Activated T-cell treated with anti-CD3 and anti-CD28 coated beads, Interleukin-2, amount 50 U/mL, for 48 hours (primary cell): ENCODE results near the gene PHF24.

ENCODE experiments used
- DNase-seq, 2 experiments: peaks; one replicate each; pipeline ENCODE4 v3.0.0-alpha.2; 2020

PHF24 gene

GRCh38 chr9:34984049-34984448, 26.0 kb downstream of the PHF24 start:
- no peak for DNase-seq

GRCh38 chr9:34985311-34985899, 27.3 kb downstream of the PHF24 start:
- DNase-seq, result peak; percentile 80 to 81

- DNase-seq, result peak; percentile 58 to 64
Measured at GRCh38 chr9:34986540-34987047, 28.5 kb downstream of the PHF24 start.

- DNase-seq, result peak in 1 of 2 experiments; percentile 40
Measured at GRCh38 chr9:34987160-34987901, 29.2 kb downstream of the PHF24 start.

- DNase-seq, result peak; percentile 60 to 65
Measured at GRCh38 chr9:34988218-34989002, 30.3 kb downstream of the PHF24 start.

GRCh38 chr9:34989003-34989945, 31.2 kb downstream of the PHF24 start, which contains the start of gene DNAJB5:
Gene DNAJB5 (plus strand): TSS chr9:34989745. CDS start chr9:34990631, 886 bp downstream.
- peak; percentile 98 to 99 for DNase-seq

- DNase-seq, result peak; percentile 53 to 58
Measured at GRCh38 chr9:34989946-34990635, 32.0 kb downstream of the PHF24 start.

- no peak for DNase-seq
Measured at GRCh38 chr9:34990908-34991606, 33.0 kb downstream of the PHF24 start.

- peak; percentile 56 to 63 for DNase-seq
Measured at GRCh38 chr9:34991607-34992375, 33.7 kb downstream of the PHF24 start.

- DNase-seq, result peak; percentile 72 to 79
Measured at GRCh38 chr9:34992376-34992951, 34.4 kb downstream of the PHF24 start.

GRCh38 chr9:34993502-34994259, 35.6 kb downstream of the PHF24 start:
- peak in 1 of 2 experiments; percentile 33 for DNase-seq

- no peak for DNase-seq
Measured at GRCh38 chr9:34994260-34994899, 36.3 kb downstream of the PHF24 start.

- DNase-seq, result no peak
Measured at GRCh38 chr9:34994900-34995669, 37.0 kb downstream of the PHF24 start.

- no peak for DNase-seq
Measured at GRCh38 chr9:34995670-34996060, 37.6 kb downstream of the PHF24 start.

- DNase-seq, result no peak
Measured at GRCh38 chr9:34996181-34996904, 38.3 kb downstream of the PHF24 start.

- DNase-seq, result no peak
Measured at GRCh38 chr9:34996905-34997279, 38.8 kb downstream of the PHF24 start.

- DNase-seq, result no peak
Measured at GRCh38 chr9:34997379-34997781, 39.3 kb downstream of the PHF24 start.
